Neural progenitor cell (in vitro differentiated cells): ENCODE results near the gene EFCAB10. TPM values are rescaled to one million over a fixed set of nuclear protein-coding genes. Genes with fewer than 3 reads are reported as not detected.

Source experiments
- DNase-seq: peaks from one replicate; pipeline ENCODE4 v3.0.0-alpha.2; 2016; ENCODE audit warnings: low spot score
- H2AFZ ChIP-seq: fragments of 200-600 bp; sonication (generic); replicated peaks from 2 replicates; pipeline ENCODE4 v1.6.1; 2016; ENCODE audit warnings: antibody characterized with exemption
- H3F3A ChIP-seq: fragments of 200-600 bp; sonication (generic); 2 replicates; pipeline ENCODE4 v1.6.1; 2016; ENCODE audit warnings: antibody characterized with exemption, low read depth
- H3K27ac ChIP-seq: fragments of 200-600 bp; sonication (generic); 2 replicates; pipeline ENCODE4 v1.5.1; 2016; ENCODE audit warnings: mild to moderate bottlenecking
- H3K27me3 ChIP-seq: fragments of 200-600 bp; sonication (generic); 2 replicates; pipeline ENCODE4 v1.6.1; 2016; ENCODE audit warnings: mild to moderate bottlenecking, moderate library complexity
- H3K36me3 ChIP-seq: fragments of 200-600 bp; sonication (generic); 2 replicates; pipeline ENCODE4 v1.5.1; 2016
- H3K4me1 ChIP-seq: fragments of 200-600 bp; sonication (generic); 2 replicates; pipeline ENCODE4 v1.6.1; 2016; ENCODE audit warnings: mixed run types
- H3K4me2 ChIP-seq: fragments of 200-600 bp; sonication (generic); 2 replicates; pipeline ENCODE4 v1.6.1; 2016
- H3K4me3 ChIP-seq: fragments of 200-600 bp; sonication (generic); 2 replicates; pipeline ENCODE4 v1.5.1; 2016
- H3K79me2 ChIP-seq: fragments of 200-600 bp; sonication (generic); 2 replicates; pipeline ENCODE4 v1.6.1; 2016; ENCODE audit warnings: low read depth
- H3K9ac ChIP-seq: fragments of 200-600 bp; sonication (generic); 2 replicates; pipeline ENCODE4 v1.6.1; 2016
- H3K9me3 ChIP-seq: fragments of 200-600 bp; sonication (generic); 2 replicates; pipeline ENCODE4 v1.5.1; 2016; ENCODE audit warnings: low read depth
- H4K20me1 ChIP-seq: fragments of 200-600 bp; sonication (generic); 2 replicates; pipeline ENCODE4 v1.6.1; 2016; ENCODE audit warnings: low read depth
- H3K27ac Mint-ChIP-seq: 3 replicates; pipeline ENCODE4 v1.8.0; 2021; ENCODE audit warnings: mixed read lengths
- H3K27me3 Mint-ChIP-seq: 2 replicates; pipeline ENCODE4 v1.8.0; 2022; ENCODE audit warnings: low read depth, mild to moderate bottlenecking, inconsistent platforms, moderate library complexity, mixed read lengths; ENCODE audit not compliant: insufficient read depth
- H3K36me3 Mint-ChIP-seq: 3 replicates; pipeline ENCODE4 v1.8.0; 2021; ENCODE audit warnings: mixed read lengths
- H3K4me1 Mint-ChIP-seq: 3 replicates; pipeline ENCODE4 v1.8.0; 2021; ENCODE audit warnings: mixed read lengths
- H3K4me3 Mint-ChIP-seq: 3 replicates; pipeline ENCODE4 v1.8.0; 2021; ENCODE audit warnings: mild to moderate bottlenecking, moderate library complexity, mixed read lengths
- H3K9me3 Mint-ChIP-seq: 3 replicates; pipeline ENCODE4 v1.8.0; 2020; ENCODE audit warnings: mixed read lengths
- CTCF ChIP-seq: fragments of 200-600 bp; sonication (generic); IDR thresholded peaks from 2 replicates; pipeline ENCODE4 v1.5.1; 2017; ENCODE audit warnings: antibody characterized with exemption, mild to moderate bottlenecking
- EZH2 ChIP-seq: fragments of 200-600 bp; sonication (generic); IDR thresholded peaks from 2 replicates; pipeline ENCODE4 v1.6.1; 2017; ENCODE audit warnings: antibody characterized with exemption, mild to moderate bottlenecking, moderate library complexity
- EZH2phosphoT487 ChIP-seq: fragments of 200-600 bp; sonication (generic); IDR thresholded peaks from 2 replicates; pipeline ENCODE4 v1.6.1; 2017; ENCODE audit warnings: antibody characterized with exemption
- total RNA-seq: library from RNA; depleted of rRNA; stranded (reverse); fragments of >200 nt; gene quantifications from 2 replicates; pipeline ENCODE4 v1.2.3, GENCODE V29; 2015; ENCODE audit warnings: low replicate concordance

EFCAB10 gene
- total RNA-seq, 1 donor from 2014 or later = 5.0 TPM

- H3K79me2 ChIP-seq = no peaks in the 10 kb centered on the region
- H3K4me2 ChIP-seq = no peak overlapping the region
- Mint-ChIP-seq H3K36me3 (no peaks in the 10 kb centered on the region), H3K27ac (peak overlapping the region; percentile 3), H3K27me3 (peaks cover 11% of the 10 kb centered on the region), H3K4me3 (no peak overlapping the region), H3K4me1 (peaks cover 22% of the 10 kb centered on the region), H3K9me3 (peaks cover 9% of the 10 kb centered on the region)
- no peak overlapping the region for H2AFZ ChIP-seq
- H3K27ac ChIP-seq = no peak overlapping the region
- peaks cover 5% of the 10 kb centered on the region for H3K4me1 ChIP-seq
- no peak for DNase-seq
- H3K4me3 ChIP-seq = no peak overlapping the region
- H3K36me3 ChIP-seq = no peaks in the 10 kb centered on the region
- TF ChIP-seq EZH2phosphoT487 = no peak
- no peak for TF ChIP-seq EZH2
- TF ChIP-seq CTCF = no peak
- H3K9me3 ChIP-seq = no peaks in the 10 kb centered on the region
- no peaks in the 10 kb centered on the region for H4K20me1 ChIP-seq
- H3K9ac ChIP-seq = no peak overlapping the region
- H3K27me3 ChIP-seq = no peaks in the 10 kb centered on the region
- peaks cover 2% of the 10 kb centered on the region for H3F3A ChIP-seq
Observed at GRCh38 chr7:105585850-105586500, 4.7 kb upstream of the EFCAB10 start.

- TF ChIP-seq EZH2 = no peak
- TF ChIP-seq CTCF = no peak
- TF ChIP-seq EZH2phosphoT487 = no peak
- Histone ChIP-seq H3K9ac (no peak overlapping the region), H3F3A (peaks cover 5% of the 10 kb centered on the region)
Observed at GRCh38 chr7:105584165-105584564, 2.9 kb upstream of the EFCAB10 start.

GRCh38 chr7:105583061-105583460, 1.8 kb upstream of the EFCAB10 start:
- Mint-ChIP-seq H3K27ac (no peak overlapping the region), H3K27me3 (peaks cover 6% of the 10 kb centered on the region), H3K9me3 (peaks cover 9% of the 10 kb centered on the region), H3K4me1 (peaks cover 18% of the 10 kb centered on the region), H3K36me3 (no peaks in the 10 kb centered on the region), H3K4me3 (no peak overlapping the region)
- DNase-seq = no peak
- Histone ChIP-seq H3K36me3 (no peaks in the 10 kb centered on the region), H3K79me2 (no peaks in the 10 kb centered on the region), H4K20me1 (no peaks in the 10 kb centered on the region), H3K9me3 (no peaks in the 10 kb centered on the region), H3K27me3 (no peaks in the 10 kb centered on the region), H3K9ac (no peak overlapping the region), H3K27ac (no peak overlapping the region), H3K4me2 (no peak overlapping the region), H3F3A (peaks cover 5% of the 10 kb centered on the region), H3K4me1 (peaks cover 5% of the 10 kb centered on the region), H2AFZ (no peak overlapping the region), H3K4me3 (no peak overlapping the region)
- TF ChIP-seq EZH2phosphoT487 (no peak), EZH2 (no peak), CTCF (no peak)

More at GRCh38 chr7:105584165-105584564, 2.9 kb upstream of the EFCAB10 start:
- peaks cover 9% of the 10 kb centered on the region for H3K27me3 Mint-ChIP-seq
- no peaks in the 10 kb centered on the region for H3K36me3 ChIP-seq
- H3K4me1 ChIP-seq = peaks cover 5% of the 10 kb centered on the region
- peaks cover 23% of the 10 kb centered on the region for H3K4me1 Mint-ChIP-seq
- H3K36me3 Mint-ChIP-seq = no peaks in the 10 kb centered on the region
- H2AFZ ChIP-seq = no peak overlapping the region
- H3K27ac ChIP-seq = no peak overlapping the region
- no peak overlapping the region for H3K4me3 Mint-ChIP-seq
- no peaks in the 10 kb centered on the region for H3K27me3 ChIP-seq
- no peaks in the 10 kb centered on the region for H3K9me3 ChIP-seq
- H3K79me2 ChIP-seq = no peaks in the 10 kb centered on the region
- H4K20me1 ChIP-seq = no peaks in the 10 kb centered on the region
- no peak overlapping the region for H3K4me3 ChIP-seq
- DNase-seq = no peak
- H3K27ac Mint-ChIP-seq = no peak overlapping the region
- H3K4me2 ChIP-seq = no peak overlapping the region
- H3K9me3 Mint-ChIP-seq = peaks cover 9% of the 10 kb centered on the region
